ENCODE measurements around the gene TMOD2.
A peak's percentile ranks its signal among the peaks of the same experiment; 100 is the strongest.

TMOD2 gene

DNA sequence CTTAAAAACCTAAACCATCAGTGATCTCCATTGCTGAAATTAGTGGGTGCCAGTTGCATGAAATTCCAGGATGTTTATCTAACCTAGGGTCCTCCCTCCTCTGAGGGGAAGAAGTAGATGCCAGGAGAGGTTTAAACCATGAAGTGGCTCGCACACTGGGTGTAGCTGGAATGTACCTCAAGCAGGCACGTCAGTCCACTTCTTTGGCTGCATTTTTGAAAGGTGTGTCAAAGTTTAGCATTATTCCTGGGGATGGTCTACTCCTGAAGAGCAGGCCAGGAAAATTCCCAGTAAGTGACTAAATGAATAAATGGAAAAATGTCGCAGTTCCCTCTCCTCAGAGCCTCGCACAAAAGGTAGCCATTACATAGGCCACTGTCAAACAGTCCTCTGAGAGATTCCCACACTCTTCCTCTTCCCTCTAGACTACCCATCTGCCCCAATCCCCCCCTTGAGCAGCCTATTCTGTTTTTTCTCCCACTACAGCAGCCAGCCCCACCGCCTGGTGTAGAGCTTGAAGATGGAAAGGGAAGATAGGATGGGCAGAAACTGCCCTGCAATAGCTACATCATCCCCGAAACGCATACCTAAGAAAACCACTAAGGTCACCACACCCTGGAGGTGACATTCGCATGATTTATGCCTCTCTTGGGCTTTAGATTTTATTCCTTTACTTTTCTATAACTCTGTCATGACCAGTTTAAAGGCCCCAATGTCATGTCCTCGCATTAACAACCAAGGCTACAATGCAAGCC is 77.4 kb downstream of the TMOD2 start:
- DNase-seq, result no peak

DNA sequence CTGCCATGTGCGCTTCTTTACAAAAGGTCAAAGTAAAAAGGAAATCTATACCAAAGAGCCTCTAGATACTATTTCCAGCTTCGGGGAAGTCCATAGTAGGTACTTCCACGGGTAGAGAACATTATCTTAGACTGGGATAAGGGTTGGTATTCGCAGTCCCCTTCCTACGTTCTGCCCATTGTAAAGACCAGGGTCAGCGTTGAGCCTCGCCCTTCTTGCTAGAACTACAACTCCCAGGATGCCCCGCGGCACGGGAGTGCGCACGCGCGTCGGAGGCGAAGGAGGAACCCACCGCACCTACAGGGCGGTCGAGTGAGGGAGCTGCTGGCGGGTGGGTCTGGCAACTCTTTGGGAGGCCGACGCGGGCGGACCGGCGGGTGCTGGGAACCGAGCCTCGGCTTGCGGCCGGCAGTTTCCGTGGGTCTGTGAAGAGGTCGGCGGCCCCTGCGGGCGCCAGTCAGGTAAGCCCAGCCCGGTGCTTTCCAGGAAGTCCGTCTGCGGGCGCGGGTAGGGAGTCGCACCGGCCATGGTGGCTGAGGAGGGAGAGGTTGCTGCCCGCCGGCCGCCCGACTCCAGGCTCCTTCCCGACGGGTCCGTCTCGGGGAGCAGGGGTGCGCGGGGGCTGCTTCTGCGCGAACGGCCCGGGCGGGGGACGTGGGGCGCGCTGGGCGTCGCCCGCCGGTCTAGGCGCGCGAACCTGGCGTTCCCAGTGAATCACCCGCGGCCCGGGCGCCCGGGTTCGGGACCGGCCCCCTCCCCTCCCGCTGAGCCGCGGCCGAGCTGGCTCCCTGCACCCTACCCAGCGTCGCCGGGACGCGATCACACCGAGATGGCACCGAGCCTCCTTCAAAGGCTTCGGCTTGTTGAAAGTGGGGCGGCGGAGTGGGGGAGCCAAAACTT is 78.2 kb downstream of the TMOD2 start, which contains the start of gene TMOD3:
Gene TMOD3 (plus strand): TSS at position 278 of the 900 bp plus-strand sequence. CDS start 33,232 bp downstream, outside the sequence.
- peak; percentile 66 to 85 (median 77) for DNase-seq

DNA sequence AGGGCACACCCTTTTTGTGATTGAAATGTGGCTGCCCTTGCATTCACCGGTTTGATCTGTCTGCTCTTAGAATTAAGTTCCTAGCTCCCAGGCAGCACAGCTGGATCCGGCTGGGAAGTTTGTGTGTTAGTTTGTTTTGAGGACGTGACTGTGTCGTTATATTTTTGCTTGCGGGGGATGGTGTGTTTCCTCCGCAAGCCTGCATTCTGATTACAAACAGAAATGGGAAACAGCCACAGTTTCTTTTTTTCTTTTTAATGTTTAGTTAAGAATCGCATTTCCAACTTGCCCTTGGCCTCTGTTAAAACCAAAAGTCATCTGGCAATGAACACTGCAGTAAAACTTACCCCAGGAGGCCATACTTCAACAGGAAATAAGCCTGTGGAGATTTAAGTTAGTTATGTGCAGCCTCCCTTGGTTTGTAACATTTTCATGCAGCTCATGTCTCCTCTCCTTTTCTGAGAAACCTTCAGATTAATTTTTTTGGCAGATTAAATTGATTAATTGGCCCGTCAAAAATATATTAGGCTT is 78.9 kb downstream of the TMOD2 start:
- DNase-seq, result no peak

DNA sequence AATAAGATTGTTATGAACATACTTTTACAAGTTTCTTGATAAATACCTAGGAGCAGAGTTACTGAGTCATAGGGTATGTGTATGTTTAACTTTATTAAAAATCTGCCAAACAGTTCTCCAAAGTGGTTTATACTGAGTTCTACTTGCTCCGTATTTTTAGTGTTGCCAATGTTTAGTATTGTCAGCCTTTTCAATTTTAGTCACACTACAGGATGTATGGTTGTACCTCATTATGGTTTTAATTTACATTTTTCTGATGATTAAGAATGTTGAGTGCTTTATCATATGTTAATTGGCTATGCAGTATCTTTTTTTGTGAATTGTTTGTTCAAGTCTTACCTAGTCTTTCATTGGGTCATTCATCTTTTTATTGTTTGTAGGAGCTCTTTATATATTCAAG is 82.4 kb downstream of the TMOD2 start:
- DNase-seq, result no peak

DNA sequence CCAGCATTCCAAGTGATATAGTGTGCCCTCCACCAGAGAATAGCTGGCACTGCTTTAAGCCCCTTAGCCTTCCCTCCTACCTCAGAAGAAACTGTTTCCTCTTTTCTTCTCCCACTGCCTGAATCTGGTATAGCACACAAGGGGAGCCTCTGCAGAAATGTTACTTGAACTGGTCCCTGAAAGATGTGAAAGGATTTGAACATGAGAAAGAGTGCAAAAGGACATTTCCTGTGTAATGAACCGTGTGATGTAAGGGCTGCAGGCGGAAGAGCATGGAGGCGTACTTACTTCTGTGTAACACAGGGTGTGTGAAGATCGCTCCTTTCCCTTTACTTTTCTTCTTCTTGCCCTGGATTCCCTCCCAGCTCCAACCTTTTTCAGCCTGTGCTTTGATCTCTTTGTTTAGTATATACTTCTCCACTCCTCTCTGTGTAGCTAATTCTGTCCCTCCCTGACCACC is 86.4 kb downstream of the TMOD2 start:
- peak in 1 of 4 experiments; percentile 0 for DNase-seq

DNA sequence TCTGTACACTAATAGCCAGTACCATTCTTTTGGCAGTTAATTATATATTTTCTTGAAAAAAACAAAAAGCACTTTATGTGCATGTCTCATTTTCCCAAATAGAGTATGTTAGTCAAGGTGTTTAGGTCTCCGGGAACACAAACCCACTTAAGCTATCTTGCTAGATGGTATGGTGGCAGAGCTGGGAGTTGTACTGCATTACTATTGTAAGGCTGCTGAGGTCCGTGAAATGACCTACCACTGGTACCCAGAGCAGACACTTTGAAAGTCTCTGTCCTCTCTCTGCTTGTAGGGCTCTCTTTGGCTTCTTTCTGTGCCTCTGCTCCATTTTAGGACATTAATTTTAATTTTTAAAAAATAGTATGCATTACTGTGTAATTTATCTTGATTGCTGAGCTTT is 86.9 kb downstream of the TMOD2 start:
- DNase-seq, result no peak

DNA sequence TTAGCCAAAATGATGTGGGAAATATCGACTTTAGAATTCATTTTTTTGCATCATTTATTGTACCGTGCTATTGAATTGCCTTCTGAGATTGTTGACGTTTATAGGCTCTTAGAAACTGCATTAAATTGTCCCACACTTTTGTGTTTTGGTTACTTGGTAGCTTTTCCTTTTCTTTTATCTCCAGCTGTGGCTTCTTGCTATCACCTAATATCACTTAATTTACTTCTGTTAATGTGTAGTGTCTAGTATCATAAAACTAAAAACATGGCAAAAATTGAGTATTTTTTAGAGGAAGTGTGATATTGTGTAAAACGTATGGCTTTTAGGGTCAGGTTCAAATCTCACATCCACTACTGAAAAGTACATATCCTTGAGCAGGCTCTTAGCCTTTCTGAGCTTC is 89.3 kb downstream of the TMOD2 start:
- DNase-seq, result no peak

DNA sequence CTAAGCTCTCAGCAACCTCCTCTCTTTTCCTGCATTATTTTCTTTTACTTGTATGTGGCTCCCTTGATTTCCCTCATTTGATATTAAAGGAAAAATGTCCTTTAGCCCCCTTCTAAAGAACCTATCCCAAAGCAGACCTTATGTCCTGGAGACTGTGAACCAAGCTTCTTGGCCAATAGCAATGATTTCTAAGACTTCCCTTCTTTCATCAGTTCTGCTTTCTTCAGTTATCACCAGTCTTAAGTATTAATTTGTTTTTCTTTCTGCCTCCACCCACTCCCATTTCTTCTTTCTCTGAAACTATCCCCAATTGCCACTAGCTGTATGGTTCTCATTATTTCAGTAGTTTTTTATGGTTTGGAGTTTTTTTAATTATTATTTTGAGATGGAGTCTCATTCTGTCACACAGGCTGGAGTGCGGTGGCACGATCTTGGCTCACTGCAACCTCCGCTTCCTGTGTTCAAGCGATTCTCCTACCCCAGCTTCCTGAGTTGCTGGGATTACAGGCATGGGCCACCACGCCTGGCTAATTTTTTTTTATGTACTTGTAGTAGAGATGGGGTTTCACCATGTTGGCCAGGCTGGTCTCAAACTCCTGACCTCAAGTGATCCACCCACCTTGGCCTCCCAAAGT is 90.1 kb downstream of the TMOD2 start:
- DNase-seq, result no peak

DNA sequence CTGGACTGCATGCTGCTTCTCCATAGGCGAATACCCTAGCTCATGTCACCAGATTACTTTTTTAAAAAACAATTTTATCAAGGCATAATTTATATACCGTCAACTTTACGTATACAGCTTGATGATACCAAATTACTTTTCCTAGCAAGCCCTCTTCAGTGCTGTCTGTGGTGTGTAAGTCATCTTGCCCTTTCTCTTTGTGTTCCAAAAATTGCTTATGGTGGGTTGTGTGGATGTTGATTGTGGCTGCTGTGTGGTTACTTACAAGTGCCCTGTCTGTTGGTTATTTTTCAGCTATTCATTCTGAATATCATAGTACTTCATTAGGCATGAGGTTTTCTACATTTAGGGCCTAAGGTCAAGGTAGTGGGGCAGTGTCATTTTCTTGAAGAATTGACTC is 90.9 kb downstream of the TMOD2 start:
- no peak for DNase-seq

DNA sequence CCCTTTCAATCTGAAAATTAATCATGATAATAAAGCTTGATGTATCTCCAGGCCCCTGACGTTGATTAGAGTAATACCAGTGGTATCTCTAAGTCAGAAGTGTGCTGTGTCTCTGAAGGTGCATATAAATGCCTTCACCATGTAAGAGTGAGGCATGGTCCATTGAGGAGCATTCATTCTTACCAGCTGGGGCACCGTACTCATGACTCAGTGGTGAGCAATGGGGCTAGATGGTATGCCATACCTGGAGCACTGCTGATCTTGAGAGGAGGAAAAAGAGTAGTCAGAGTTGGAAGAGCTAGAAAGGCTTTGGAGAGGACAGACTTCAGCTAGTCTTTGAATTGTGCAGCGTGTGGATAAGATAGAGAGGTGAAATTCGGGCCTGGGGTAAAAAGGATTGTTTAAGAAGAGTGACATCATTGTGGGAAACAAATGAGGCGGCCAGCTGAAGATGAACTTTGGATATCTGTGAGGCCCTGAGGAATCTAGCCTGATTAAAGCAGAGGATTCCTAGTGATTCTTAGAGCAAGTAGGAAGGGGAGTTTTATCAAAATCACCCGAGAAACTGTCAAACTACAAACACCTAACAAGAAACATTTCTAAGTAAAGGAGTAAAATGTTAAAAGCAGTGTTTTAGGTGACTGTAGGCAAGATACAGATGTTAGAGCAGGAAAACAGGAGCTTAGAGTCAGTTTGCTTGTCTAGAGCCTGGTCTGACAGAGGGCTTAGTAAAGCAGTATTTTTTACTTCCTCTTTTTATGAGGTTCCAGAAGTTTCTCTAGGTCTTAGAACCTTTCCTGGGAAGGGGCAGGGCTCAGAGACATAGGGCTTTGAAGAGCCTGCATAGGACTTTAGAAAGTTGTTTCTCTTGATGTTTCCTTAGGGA is 91.7 kb downstream of the TMOD2 start:
- DNase-seq, result no peak

DNA sequence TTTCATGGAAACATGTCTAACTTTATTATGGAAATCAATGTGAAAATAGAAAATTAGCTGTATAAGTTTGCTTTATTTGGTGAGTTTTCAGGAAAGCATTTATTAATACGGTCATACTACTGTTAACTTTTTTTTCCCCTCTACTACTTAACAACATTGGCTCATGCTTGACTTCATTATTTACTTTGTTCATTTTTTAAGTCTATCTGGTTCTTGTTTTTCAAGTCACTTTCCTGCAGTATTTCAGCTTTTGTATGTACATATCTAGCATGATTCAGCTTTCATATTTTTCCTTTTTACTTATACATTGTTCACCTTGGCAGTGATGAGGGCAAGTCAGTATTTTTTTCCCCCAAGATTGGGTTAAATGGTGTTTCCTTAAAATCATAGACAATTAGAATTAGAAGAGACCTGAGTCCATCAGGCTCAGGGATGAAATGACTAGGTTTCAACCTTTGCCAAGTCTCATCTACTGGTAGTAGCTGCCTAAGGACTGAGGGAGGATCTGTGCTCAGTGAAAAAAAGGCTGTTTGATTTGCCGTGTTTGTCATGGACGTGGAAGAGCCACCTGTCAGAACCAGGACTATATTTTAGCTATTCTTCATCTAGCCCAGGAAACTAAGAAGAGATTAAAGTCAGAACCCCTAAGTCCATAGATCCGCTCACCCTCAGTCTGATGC is 93.5 kb downstream of the TMOD2 start:
- DNase-seq, result no peak

DNA sequence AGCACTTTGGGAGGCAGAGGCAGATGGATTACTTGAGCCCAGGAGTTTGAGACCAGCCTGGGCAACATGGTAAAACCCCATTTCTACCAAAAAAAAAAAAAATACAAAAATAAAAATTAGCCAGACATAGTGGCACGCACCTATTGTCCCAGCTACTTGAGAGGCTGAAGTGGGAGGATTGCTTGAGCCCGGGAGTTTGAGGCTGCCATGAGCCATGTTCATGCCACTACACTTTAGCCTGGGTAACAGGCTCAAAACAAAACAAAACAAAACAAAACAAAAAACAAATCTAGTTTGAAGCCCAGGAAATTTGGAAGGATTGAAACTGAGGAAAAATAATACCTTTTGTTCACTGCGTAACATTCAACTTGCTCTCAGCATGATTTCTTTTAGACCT is 94.7 kb downstream of the TMOD2 start:
- DNase-seq, result no peak

DNA sequence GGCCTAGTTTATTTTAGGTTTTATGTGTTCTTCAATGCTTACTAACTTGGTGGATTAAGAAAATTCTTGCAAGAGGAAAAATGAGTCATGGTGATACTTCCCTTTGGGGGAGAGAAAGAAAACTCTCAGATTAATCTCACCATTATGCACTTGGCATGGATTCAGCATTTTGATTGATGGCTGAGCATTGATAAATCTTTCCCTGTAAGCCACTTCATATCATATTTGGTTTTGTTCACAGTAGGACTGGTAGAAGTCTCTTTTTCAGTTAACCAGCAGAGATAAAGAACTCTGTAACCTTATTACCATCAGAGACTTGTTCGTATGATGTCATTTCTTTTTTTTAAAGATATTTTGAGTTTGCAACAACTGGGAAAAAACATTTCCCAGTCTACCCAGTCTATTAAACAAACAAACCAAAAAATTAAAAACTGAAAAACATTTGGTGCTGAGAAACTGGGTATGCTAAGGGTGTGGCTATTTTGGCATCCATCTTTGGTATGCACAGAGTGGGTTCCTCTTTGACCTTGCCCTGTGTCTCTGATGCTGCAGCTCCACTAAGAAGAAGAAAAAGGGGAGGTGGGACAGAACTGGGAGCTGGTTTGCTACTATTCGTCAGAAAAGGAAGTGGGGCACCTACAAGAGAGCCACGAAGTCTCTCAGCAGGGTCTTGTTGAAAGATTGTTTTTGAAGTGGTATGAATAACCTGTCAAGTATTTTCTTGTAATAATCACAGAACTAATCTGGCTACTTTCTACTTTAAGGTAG is 95.2 kb downstream of the TMOD2 start:
- no peak for DNase-seq

DNA sequence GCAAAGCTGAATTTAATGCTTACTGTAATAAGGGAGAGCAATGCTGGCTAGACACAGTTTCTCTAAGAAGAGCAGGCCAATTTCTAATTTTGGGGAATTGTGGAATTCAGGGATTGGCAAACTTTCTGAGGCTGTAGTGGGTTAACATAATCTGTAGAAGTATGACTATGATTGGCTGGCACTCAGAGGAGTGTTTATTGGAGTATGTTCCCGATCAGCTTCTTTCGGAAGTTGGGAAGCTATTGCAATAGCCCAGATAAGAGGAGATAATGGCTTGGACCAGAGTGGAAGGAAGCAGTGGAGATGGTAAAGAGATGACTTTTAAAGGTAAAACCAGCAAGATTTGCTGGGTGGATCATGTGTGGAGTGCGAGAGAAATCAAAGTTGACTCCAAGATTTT is 97.4 kb downstream of the TMOD2 start:
- no peak for DNase-seq

DNA sequence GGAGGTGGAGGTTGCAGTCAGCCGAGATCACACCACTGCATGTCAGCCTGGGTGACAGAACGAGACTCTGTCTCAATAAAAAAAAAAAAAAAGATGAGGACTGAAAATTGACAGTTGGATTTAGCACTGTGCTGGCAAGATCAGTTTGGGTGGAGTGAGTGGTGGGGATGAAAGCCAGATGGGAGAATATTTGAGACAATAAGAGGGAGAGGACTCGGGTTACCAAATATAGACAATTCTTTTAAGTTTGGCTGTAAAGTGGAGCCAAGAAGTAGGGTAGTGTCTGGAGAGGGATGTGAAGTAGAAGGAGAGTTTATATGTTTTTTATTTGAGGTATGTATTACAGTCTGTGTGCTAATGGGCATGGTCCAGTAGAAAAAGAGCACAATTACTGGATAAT is 98.5 kb downstream of the TMOD2 start:
- DNase-seq, result no peak

DNA sequence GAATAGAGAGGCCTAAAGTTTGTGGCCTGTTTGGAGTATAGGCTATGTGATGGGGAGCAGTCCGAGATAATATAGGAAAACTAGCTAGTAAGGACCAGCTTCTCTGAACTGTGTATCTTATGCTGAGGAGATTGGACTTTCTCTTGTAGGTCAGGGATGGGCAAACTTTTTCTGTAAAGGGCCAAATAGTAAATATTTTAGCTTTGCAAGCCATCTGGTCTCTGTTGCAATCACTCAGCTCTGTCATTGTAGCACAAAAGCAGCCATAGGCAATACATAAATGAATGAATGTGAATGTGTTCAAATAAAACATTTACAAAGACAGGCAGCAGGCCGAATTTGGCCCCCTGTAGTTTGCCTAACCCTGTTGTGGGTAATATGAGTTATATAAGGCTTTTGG is 102.6 kb downstream of the TMOD2 start:
- DNase-seq, result no peak

DNA sequence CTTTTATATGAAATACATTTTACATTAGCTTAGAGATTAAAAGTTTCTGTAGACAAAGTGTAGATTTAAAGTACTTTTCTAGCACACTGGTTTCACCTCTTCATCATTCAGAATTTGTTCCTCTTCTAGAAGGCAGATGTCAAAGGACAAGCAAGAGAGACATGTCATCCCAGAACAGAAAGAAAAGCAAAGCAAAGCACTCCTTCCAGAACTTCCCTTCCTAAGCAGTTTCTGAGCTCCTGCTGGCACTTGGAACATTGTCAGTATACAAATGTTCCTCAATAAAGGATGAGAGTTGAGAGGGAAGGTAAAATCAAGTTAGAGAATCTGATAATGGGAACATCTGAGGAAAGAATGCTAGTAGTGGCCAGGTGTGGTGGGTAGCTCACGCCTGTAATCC is 104.2 kb downstream of the TMOD2 start:
- no peak for DNase-seq

DNA sequence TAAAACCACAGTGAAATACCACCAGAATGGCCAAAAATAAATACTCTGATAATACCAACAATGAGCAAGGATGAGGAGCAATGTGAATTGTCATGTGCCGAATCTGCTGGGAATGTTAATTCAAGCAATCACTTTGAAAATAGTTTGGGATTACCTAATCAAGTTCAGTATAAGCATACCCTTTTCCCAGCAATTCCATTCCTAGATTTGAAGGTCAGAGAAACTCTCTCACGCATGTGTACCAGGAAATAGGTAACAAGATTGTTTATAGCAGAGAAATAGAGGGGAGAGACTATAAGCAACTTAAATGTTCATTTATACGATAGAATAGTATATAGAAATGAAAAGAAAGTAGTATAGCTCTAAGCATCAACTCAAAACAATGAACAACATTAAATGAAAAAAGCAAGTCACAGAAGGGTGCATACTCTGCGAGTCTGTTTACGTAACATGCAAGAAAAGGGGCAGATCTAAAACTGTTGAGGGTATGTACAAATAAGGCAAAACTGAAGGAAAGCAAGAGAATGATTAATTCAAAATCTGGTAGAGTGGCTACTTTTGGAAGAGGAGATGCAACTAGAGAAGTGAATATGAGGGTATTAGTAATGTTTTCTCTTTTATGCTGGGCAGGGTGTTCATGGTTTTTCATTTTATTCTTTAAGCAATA is 105.5 kb downstream of the TMOD2 start:
- no peak for DNase-seq

DNA sequence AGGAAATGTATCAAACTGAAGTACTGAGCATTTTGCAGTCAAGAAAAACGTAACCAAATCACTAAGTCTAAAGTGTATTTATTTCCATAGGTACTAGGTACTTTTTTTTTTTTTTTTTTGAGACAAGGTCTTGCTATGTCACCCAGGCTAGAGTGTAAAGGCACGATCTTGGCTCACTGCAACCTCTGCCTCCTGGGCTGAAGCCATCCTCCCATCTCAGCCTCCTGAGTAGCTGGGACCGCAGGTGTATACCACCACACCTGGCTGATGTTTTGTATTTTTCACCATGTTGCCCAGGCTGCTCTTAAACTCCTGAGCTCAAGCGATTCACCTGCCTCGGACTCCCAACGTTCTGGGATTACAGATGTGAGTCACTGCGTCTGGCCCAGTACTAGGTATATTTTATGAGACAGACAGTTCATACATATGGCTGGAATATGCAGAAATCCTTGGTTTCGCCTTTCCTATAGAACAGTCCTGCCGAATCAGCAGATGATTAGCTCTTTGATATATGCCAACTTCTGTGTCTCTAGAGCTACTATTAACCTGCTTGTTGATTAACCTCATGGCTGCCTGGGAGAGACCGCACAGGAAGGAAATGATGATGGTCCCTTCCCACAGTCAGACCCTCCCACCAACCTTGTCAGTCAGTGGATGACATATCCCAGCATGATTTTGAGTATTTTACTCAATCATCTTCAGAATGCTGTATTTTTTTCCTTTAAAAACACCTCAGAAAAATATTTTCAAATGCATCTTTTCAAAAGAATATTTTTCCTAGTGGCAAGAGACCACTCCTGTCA is 110.4 kb downstream of the TMOD2 start:
- peak in 2 of 4 experiments; percentile 7 to 19 for DNase-seq
